Adipose tissue (tissue), 3 donors: ENCODE measurements around the gene RASA1. TPM values are rescaled to one million over a fixed set of nuclear protein-coding genes. Genes with fewer than 3 reads are reported as not detected.
"Not testable (repeated sequence)": the region's sequence is repeated elsewhere in the genome, so short reads cannot be mapped to it uniquely, and the experiment has no call there.

Source experiments
- H3K27ac ChIP-seq: one replicate; pipeline ENCODE4 v1.5.1; 2013; ENCODE audit warnings: low read depth, low read length
- WGBS, 3 donors: extraction: QIAGEN DNeasy Blood & Tissue Kit; methylation state at CpG; one replicate each; pipeline ENCODE4 v1.1.7; 2013; 5-methylcytosine and 5-hydroxymethylcytosine counted together
- polyA plus RNA-seq, 3 donors: library from polyadenylated mRNA; stranded (reverse); fragments of 200-250 nt; gene quantifications; one replicate each; pipeline ENCODE4 v1.2.3, GENCODE V29; 2013
- donor health status: healthy with polysubstance abuse.
- donor health status: Bipolar disorder and iron deficiency.
- donor health status: healthy.

RASA1 gene
- polyA plus RNA-seq, 3 donors, result 8.2 to 19.2 (median 13.4) TPM

GRCh38 chr5:87276655-87277054, 9.0 kb downstream of the RASA1 start:
- whole genome bisulfite sequencing, 3 donors, result 87 to 91% (median 91%) methylated on average over 1 of the region's 1 CpG
- H3K27ac ChIP-seq, result no peak overlapping the region

GRCh38 chr5:87277279-87277835, 9.7 kb downstream of the RASA1 start:
- 84 to 95% (median 86%) methylated on average over 2 of the region's 2 CpGs for WGBS, 3 donors
- no peak overlapping the region for H3K27ac ChIP-seq

- 81 to 97% (median 85%) methylated on average over 4 of the region's 4 CpGs for WGBS, 3 donors
- H3K27ac ChIP-seq, result no peak overlapping the region
Measured at GRCh38 chr5:87278590-87279100, 11.0 kb downstream of the RASA1 start.

- 56 to 72% (median 58%) methylated on average over 2 of the region's 2 CpGs for WGBS, 3 donors
Measured at GRCh38 chr5:87282269-87282668, 14.6 kb downstream of the RASA1 start.

GRCh38 chr5:87287266-87287665, 19.6 kb downstream of the RASA1 start:
- WGBS, 3 donors, result 97 to 99% (median 98%) methylated on average over 4 of the region's 4 CpGs
- H3K27ac ChIP-seq, result not testable (repeated sequence)

More at GRCh38 chr5:87282269-87282668, 14.6 kb downstream of the RASA1 start:
- no peak overlapping the region for H3K27ac ChIP-seq

GRCh38 chr5:87298692-87299362, 31.1 kb downstream of the RASA1 start:
- H3K27ac ChIP-seq, result no peak overlapping the region
- 69 to 93% (median 74%) methylated on average over 5 of the region's 5 CpGs for WGBS, 3 donors

GRCh38 chr5:87300176-87300575, 32.5 kb downstream of the RASA1 start:
- WGBS, 3 donors, result 92 to 96% (median 93%) methylated on average over 6 of the region's 6 CpGs
- no peak overlapping the region for H3K27ac ChIP-seq

- 85 to 92% (median 88%) methylated on average over 2 of the region's 2 CpGs for WGBS, 3 donors
Measured at GRCh38 chr5:87300744-87301143, 33.1 kb downstream of the RASA1 start.

GRCh38 chr5:87302061-87302460, 34.4 kb downstream of the RASA1 start:
- no peak overlapping the region for H3K27ac ChIP-seq

More at GRCh38 chr5:87300744-87301143, 33.1 kb downstream of the RASA1 start:
- no peak overlapping the region for H3K27ac ChIP-seq

- 89 to 100% (median 92%) methylated on average over 2 of the region's 2 CpGs for WGBS, 3 donors
- H3K27ac ChIP-seq, result no peak overlapping the region
Measured at GRCh38 chr5:87303324-87303723, 35.6 kb downstream of the RASA1 start.

GRCh38 chr5:87306090-87306489, 38.4 kb downstream of the RASA1 start:
- WGBS, 3 donors, result 95 to 100% (median 98%) methylated on average over 2 of the region's 2 CpGs

GRCh38 chr5:87307796-87308423, 40.2 kb downstream of the RASA1 start:
- H3K27ac ChIP-seq, result no peak overlapping the region
- WGBS, 3 donors, result 62 to 96% (median 92%) methylated on average over 5 of the region's 5 CpGs

More at GRCh38 chr5:87306090-87306489, 38.4 kb downstream of the RASA1 start:
- H3K27ac ChIP-seq, result not testable (repeated sequence)

GRCh38 chr5:87311405-87312279, 44.0 kb downstream of the RASA1 start:
- WGBS, 3 donors, result 46 to 86% (median 69%) methylated on average over 5 of the region's 5 CpGs
- no peak overlapping the region for H3K27ac ChIP-seq

GRCh38 chr5:87313216-87313615, 45.5 kb downstream of the RASA1 start:
- H3K27ac ChIP-seq, result no peak overlapping the region
- WGBS, 3 donors, result 44 to 83% (median 75%) methylated on average over 3 of the region's 3 CpGs

- H3K27ac ChIP-seq, result no peak overlapping the region
- 97 to 100% (median 100%) methylated on average over 2 of the region's 2 CpGs for WGBS, 3 donors
Measured at GRCh38 chr5:87319469-87319868, 51.8 kb downstream of the RASA1 start.

- H3K27ac ChIP-seq, result no peak overlapping the region
- WGBS, 3 donors, result 98 to 100% (median 100%) methylated on average over 1 of the region's 1 CpG
Measured at GRCh38 chr5:87321605-87322004, 53.9 kb downstream of the RASA1 start.

- WGBS, 3 donors, result 96 to 98% (median 98%) methylated on average over 3 of the region's 3 CpGs
- H3K27ac ChIP-seq, result no peak overlapping the region
Measured at GRCh38 chr5:87322381-87322780, 54.7 kb downstream of the RASA1 start.

- H3K27ac ChIP-seq, result no peak overlapping the region
- WGBS, 3 donors, result 70 to 77% (median 76%) methylated on average over 2 of the region's 2 CpGs
Measured at GRCh38 chr5:87327998-87328397, 60.3 kb downstream of the RASA1 start.

- 93 to 96% (median 95%) methylated on average over 6 of the region's 6 CpGs for WGBS, 3 donors
- no peak overlapping the region for H3K27ac ChIP-seq
Measured at GRCh38 chr5:87329114-87329513, 61.4 kb downstream of the RASA1 start.
